Measurements from ENCODE around the gene NSMCE1. TPM values are rescaled to one million over a fixed set of nuclear protein-coding genes. Genes with fewer than 3 reads are reported as not detected.

The NSMCE1 gene
- total RNA-seq, 1 experiment from 2014 or later, result 106 TPM

- intact Hi-C loops (cut with micrococcal nuclease), result loop anchor here (5.0 kb wide), 1 partner anchor 41 kb away; no protein-coding TSS in a partner anchor
- ChIA-PET CTCF (interaction anchor here (0.6 to 5.9 kb wide), 4 partner anchors 9 to 122 kb away, joined by 3 to 36 read pairs (median 3); no protein-coding TSS in a partner anchor), POLR2A (interaction anchor here (0.5 to 5.0 kb wide), 10 partner anchors 11 to 129 kb away, joined by 3 to 57 read pairs (median 4); partner anchors contain the start of genes KDM8 and NSMCE1)
- BruUV-seq (replicated peaks), result no TSS peak
- no peaks in the 10 kb centered on the region for H3K27me3 Mint-ChIP-seq (ENCODE audit: insufficient read depth, unreplicated experiment)
- H3K4me3 Mint-ChIP-seq (ENCODE audit: unreplicated experiment), result peak overlapping the region; percentile 81
- H3K27ac Mint-ChIP-seq (ENCODE audit: low read depth, unreplicated experiment), result peak overlapping the region; percentile 65
- H3K36me3 Mint-ChIP-seq (ENCODE audit: insufficient read depth, unreplicated experiment), result peaks cover 15% of the 10 kb centered on the region
- no peak for TF ChIP-seq CTCF (IDR thresholded peaks at IDR 0.05; ENCODE audit: unreplicated experiment)
- H3K4me1 Mint-ChIP-seq (ENCODE audit: insufficient read depth, unreplicated experiment), result peaks cover 52% of the 10 kb centered on the region
- H3K9me3 Mint-ChIP-seq (ENCODE audit: unreplicated experiment), result no peaks in the 10 kb centered on the region
- DNase-seq (ENCODE audit: unreplicated experiment), result peak; percentile 49
These were observed 47.6 kb upstream of the NSMCE1 start for GRCh38 chr16:27316038-27316680.

- Mint-ChIP-seq H3K36me3 (ENCODE audit: insufficient read depth, unreplicated experiment) (peaks cover 11% of the 10 kb centered on the region), H3K9me3 (ENCODE audit: unreplicated experiment) (no peaks in the 10 kb centered on the region), H3K27ac (ENCODE audit: low read depth, unreplicated experiment) (peak overlapping the region; percentile 65), H3K27me3 (ENCODE audit: insufficient read depth, unreplicated experiment) (no peaks in the 10 kb centered on the region), H3K4me3 (ENCODE audit: unreplicated experiment) (peak overlapping the region; percentile 81), H3K4me1 (ENCODE audit: insufficient read depth, unreplicated experiment) (peaks cover 51% of the 10 kb centered on the region)
- POLR2A ChIA-PET, result interaction anchor here (0.5 to 5.0 kb wide), 12 partner anchors 10 to 128 kb away, joined by 3 to 57 read pairs (median 4); partner anchors contain the start of genes KDM8 and NSMCE1
- peak; percentile 8 for TF ChIP-seq CTCF (IDR thresholded peaks at IDR 0.05; ENCODE audit: unreplicated experiment)
- peak; percentile 98 for DNase-seq (ENCODE audit: unreplicated experiment)
- no TSS peak for BruUV-seq (replicated peaks)
- intact Hi-C loops (cut with micrococcal nuclease), result loop anchor here (2.0 to 5.0 kb wide), 2 partner anchors 42 to 47 kb away; partner anchors contain the start of gene NSMCE1
- CTCF ChIA-PET, result interaction anchor here (0.6 to 5.9 kb wide), 3 partner anchors 25 to 82 kb away, joined by 3 to 36 read pairs (median 3); no protein-coding TSS in a partner anchor
These were observed 46.9 kb upstream of the NSMCE1 start for GRCh38 chr16:27315333-27316037.

GRCh38 chr16:27314986-27315332 is 46.4 kb upstream of the NSMCE1 start:
- intact Hi-C loops (cut with micrococcal nuclease), result loop anchor here (2.0 to 5.0 kb wide), 2 partner anchors 42 to 46 kb away; partner anchors contain the start of gene NSMCE1
- no peaks in the 10 kb centered on the region for H3K27me3 Mint-ChIP-seq (ENCODE audit: insufficient read depth, unreplicated experiment)
- peak overlapping the region; percentile 65 for H3K27ac Mint-ChIP-seq (ENCODE audit: low read depth, unreplicated experiment)
- H3K4me3 Mint-ChIP-seq (ENCODE audit: unreplicated experiment), result peak overlapping the region; percentile 81
- no peak for DNase-seq (ENCODE audit: unreplicated experiment)
- no peak for TF ChIP-seq CTCF (IDR thresholded peaks at IDR 0.05; ENCODE audit: unreplicated experiment)
- BruUV-seq (replicated peaks), result no TSS peak
- CTCF ChIA-PET, result interaction anchor here (5.9 kb wide), 1 partner anchor 52 kb away, joined by 36 read pairs; no protein-coding TSS in a partner anchor
- H3K36me3 Mint-ChIP-seq (ENCODE audit: insufficient read depth, unreplicated experiment), result peaks cover 11% of the 10 kb centered on the region
- peaks cover 46% of the 10 kb centered on the region for H3K4me1 Mint-ChIP-seq (ENCODE audit: insufficient read depth, unreplicated experiment)
- H3K9me3 Mint-ChIP-seq (ENCODE audit: unreplicated experiment), result no peaks in the 10 kb centered on the region
- POLR2A ChIA-PET, result interaction anchor here (0.6 to 5.0 kb wide), 8 partner anchors 14 to 117 kb away, joined by 3 to 57 read pairs (median 6); partner anchors contain the start of gene NSMCE1

Data from MCF 10A (cell line).